CD4-positive, alpha-beta T cell (primary cell): ENCODE measurements around the gene AGAP1. TPM values are rescaled to one million over a fixed set of nuclear protein-coding genes. Genes with fewer than 3 reads are reported as not detected.

Experiments used
- ATAC-seq: fragments of 200-7000 bp; cut with Tn5 transposase; one replicate; pipeline ENCODE4 v1.10.0; 2022; ENCODE audit warnings: mild to moderate bottlenecking; ENCODE audit not compliant: poor library complexity
- CTCF ChIA-PET: fragments of 350-600 bp; sonication (Branson Sonifier 250); formaldehyde crosslinking; loops from one replicate; lab custom pipeline; 2021; ENCODE audit warnings: antibody characterized with exemption, inconsistent platforms; lab: Charles Lee
- POLR2A ChIA-PET: fragments of 350-600 bp; sonication (Branson Sonifier 250); formaldehyde crosslinking; loops from one replicate; lab custom pipeline; 2021; ENCODE audit warnings: antibody characterized with exemption, inconsistent platforms; lab: Charles Lee
- DNase-seq, 14 experiments: peaks; one replicate each; pipeline ENCODE4 v3.0.0-alpha.2; 2013 to 2020; ENCODE audit warnings: mixed read lengths in 2 of 14
- H3K27ac ChIP-seq, 2 donors: one replicate each; pipeline versions ENCODE4 v1.5.1 to v1.7.0; 2013; ENCODE audit warnings: low read length in 2 of 2, low read depth in 1 of 2, mild to moderate bottlenecking in 1 of 2
- H3K27me3 ChIP-seq, 2 experiments: 1 replicate in 1 of 2; 2 replicates in 1 of 2; pipeline versions ENCODE4 v1.6.1 to v1.7.0; 2013; ENCODE audit warnings: low read length in 2 of 2, control low read depth in 1 of 2, mild to moderate bottlenecking in 1 of 2, moderate library complexity in 1 of 2; ENCODE audit not compliant: insufficient read depth in 2 of 2, control insufficient read depth in 1 of 2
- H3K36me3 ChIP-seq: one replicate; pipeline ENCODE4 v1.6.1; 2013; ENCODE audit warnings: low read length, control low read depth; ENCODE audit not compliant: insufficient read depth
- H3K4me1 ChIP-seq: one replicate; pipeline ENCODE4 v1.6.1; 2013; ENCODE audit warnings: low read length, control low read depth; ENCODE audit not compliant: insufficient read depth
- H3K4me3 ChIP-seq: one replicate; pipeline ENCODE4 v1.5.1; 2013; ENCODE audit warnings: mild to moderate bottlenecking, low read length, moderate library complexity
- H3K9me3 ChIP-seq, 2 experiments: 1 replicate in 1 of 2; 2 replicates in 1 of 2; pipeline versions ENCODE4 v1.6.1 to v1.7.0; 2013; ENCODE audit warnings: low read length in 2 of 2, mild to moderate bottlenecking in 2 of 2, control low read depth in 1 of 2, moderate library complexity in 1 of 2; ENCODE audit not compliant: control insufficient read depth in 1 of 2, insufficient read depth in 1 of 2
- H3K27ac Mint-ChIP-seq: one replicate; pipeline ENCODE4 v1.8.0; 2020; ENCODE audit warnings: mixed read lengths
- H3K27me3 Mint-ChIP-seq: one replicate; pipeline ENCODE4 v1.8.0; 2021; ENCODE audit warnings: mixed read lengths
- H3K36me3 Mint-ChIP-seq: one replicate; pipeline ENCODE4 v1.8.0; 2021; ENCODE audit warnings: low read depth, mixed read lengths
- H3K4me1 Mint-ChIP-seq: one replicate; pipeline ENCODE4 v1.8.0; 2021; ENCODE audit warnings: low read depth, mixed read lengths
- H3K4me3 Mint-ChIP-seq: one replicate; pipeline ENCODE4 v1.8.0; 2020; ENCODE audit warnings: mild to moderate bottlenecking, mixed read lengths
- H3K9me3 Mint-ChIP-seq: one replicate; pipeline ENCODE4 v1.8.0; 2020; ENCODE audit warnings: mixed read lengths
- CTCF ChIP-seq: fragments of 200-600 bp; IDR thresholded peaks from one replicate; pipeline ENCODE4 v1.8.0; 2022; ENCODE audit warnings: antibody characterized with exemption, mild to moderate bottlenecking
- intact Hi-C, 2 experiments: fragments of 100-400 bp; cut with DNase I in 1 of 2; cut with micrococcal nuclease in 1 of 2; formaldehyde crosslinking; loops; one replicate each; pipeline versions ENCODE4 v1.15.1 to v1.9.0; 2023 to 2025; cut with DNase I, micrococcal nuclease
- total RNA-seq, 174 experiments: library from RNA in 2 of 174; stranded (reverse) in 2 of 174; gene quantifications; one replicate each; pipeline ENCODE4 v1.2.3 and lab custom pipeline; 2021 to 2026

Gene AGAP1
- total RNA-seq, 2 experiments from 2014 or later, result 2.6 to 3.1 TPM

DNA sequence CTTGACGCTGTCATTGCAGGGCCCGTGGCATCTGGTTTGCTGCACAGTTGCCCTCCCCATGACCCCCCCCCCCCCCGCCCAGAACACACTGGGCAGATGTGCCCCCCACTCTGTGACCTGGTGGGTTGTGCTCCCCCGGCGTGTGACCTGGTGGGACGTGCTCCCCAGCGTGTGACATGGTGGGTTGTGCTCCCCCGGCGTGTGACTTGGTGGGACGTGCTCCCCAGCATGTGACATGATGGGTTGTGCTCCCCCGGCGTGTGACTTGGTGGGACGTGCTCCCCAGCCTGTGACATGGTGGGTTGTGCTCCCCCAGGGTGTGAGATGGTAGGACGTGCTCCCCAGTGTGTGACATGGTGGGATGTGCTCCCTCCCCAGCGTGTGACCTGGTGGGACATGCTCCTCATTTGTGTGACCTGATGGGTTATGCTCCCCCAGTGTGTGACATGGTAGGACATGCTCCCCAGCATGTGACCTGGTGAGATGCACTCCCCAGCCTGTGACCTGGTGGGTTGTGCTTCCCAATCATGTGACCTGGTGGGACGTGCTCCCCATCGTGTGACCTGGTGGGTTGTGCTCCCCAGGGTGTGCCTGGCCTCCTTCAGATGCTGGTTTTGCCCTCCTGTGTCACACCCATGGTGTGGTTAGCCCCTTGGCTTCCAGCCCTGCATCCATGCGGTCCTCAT, 213.7 kb downstream of the AGAP1 start:
- CTCF ChIA-PET, result no interaction called here
- Histone ChIP-seq H3K27ac (no peak overlapping the region), H3K27me3 (no peaks in the 10 kb centered on the region), H3K4me1 (no peaks in the 10 kb centered on the region), H3K36me3 (no peaks in the 10 kb centered on the region), H3K9me3 (no peaks in the 10 kb centered on the region), H3K4me3 (no peak overlapping the region)
- no peak for TF ChIP-seq CTCF
- DNase-seq, result no peak
- no peaks in the 10 kb centered on the region for H3K9me3 Mint-ChIP-seq
- no peak overlapping the region for H3K4me3 Mint-ChIP-seq
- no peaks in the 10 kb centered on the region for H3K36me3 Mint-ChIP-seq
- no peaks in the 10 kb centered on the region for H3K4me1 Mint-ChIP-seq
- ATAC-seq, result no peak
- no peak overlapping the region for H3K27ac Mint-ChIP-seq
- POLR2A ChIA-PET, result no interaction called here
- peaks cover 10% of the 10 kb centered on the region for H3K27me3 Mint-ChIP-seq
- intact Hi-C loops, result no loop called here

DNA sequence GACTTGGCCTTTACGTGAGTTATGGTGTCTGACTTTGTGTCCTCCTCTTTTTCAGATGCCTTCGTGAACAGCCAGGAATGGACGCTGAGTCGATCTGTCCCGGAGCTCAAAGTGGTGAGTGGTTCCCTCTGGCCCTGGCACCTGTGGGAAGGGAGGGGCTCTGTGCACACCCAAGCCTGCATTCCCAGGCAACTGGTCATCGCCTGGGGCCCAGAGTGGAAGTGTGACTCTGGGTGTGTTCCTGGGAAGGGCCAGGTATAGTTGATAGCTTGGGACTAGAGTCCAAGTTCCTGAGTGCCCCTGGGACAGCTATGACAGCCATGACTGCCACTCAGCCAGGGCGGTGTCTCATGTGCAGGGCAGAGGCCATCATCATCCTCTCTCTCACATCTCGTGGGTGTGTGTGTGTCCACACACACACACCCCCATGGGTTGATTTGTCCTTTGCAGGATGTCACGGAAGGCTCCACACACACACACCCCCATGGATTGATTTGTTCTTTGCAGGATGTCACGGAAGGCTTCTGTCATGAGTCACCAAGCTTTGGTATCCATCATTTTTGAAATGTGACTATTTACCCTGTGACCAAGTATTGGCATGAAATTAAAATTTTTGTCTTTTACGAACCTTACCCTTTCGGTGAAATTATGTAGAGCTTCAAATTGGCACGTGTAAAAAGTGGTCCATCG, 215.4 kb downstream of the AGAP1 start:
- no peak overlapping the region for H3K4me3 ChIP-seq
- H3K36me3 Mint-ChIP-seq, result no peaks in the 10 kb centered on the region
- no peak overlapping the region for H3K27ac ChIP-seq
- H3K27me3 Mint-ChIP-seq, result peaks cover 9% of the 10 kb centered on the region
- no peaks in the 10 kb centered on the region for H3K4me1 ChIP-seq
- no peak overlapping the region for H3K27ac Mint-ChIP-seq
- intact Hi-C loops, result no loop called here
- no peaks in the 10 kb centered on the region for H3K4me1 Mint-ChIP-seq
- DNase-seq (no peak), ATAC-seq (no peak)
- no peaks in the 10 kb centered on the region for H3K9me3 ChIP-seq
- no peaks in the 10 kb centered on the region for H3K9me3 Mint-ChIP-seq
- no peaks in the 10 kb centered on the region for H3K27me3 ChIP-seq
- no peak for TF ChIP-seq CTCF
- H3K4me3 Mint-ChIP-seq, result no peak overlapping the region
- CTCF ChIA-PET, result no interaction called here
- no peaks in the 10 kb centered on the region for H3K36me3 ChIP-seq
- POLR2A ChIA-PET, result no interaction called here

- Histone ChIP-seq H3K9me3 (no peaks in the 10 kb centered on the region), H3K27ac (no peak overlapping the region), H3K4me3 (no peak overlapping the region), H3K4me1 (no peaks in the 10 kb centered on the region), H3K27me3 (no peaks in the 10 kb centered on the region), H3K36me3 (no peaks in the 10 kb centered on the region)
- H3K27ac Mint-ChIP-seq, result no peak overlapping the region
- no peak for TF ChIP-seq CTCF
- POLR2A ChIA-PET, result no interaction called here
- peak in 3 of 14 experiments; percentile 13 to 32 (median 23) for DNase-seq
- H3K4me1 Mint-ChIP-seq, result no peaks in the 10 kb centered on the region
- no peaks in the 10 kb centered on the region for H3K36me3 Mint-ChIP-seq
- no peak for ATAC-seq
- peaks cover 9% of the 10 kb centered on the region for H3K27me3 Mint-ChIP-seq
- CTCF ChIA-PET, result no interaction called here
- intact Hi-C loops, result no loop called here
- H3K4me3 Mint-ChIP-seq, result no peak overlapping the region
- no peaks in the 10 kb centered on the region for H3K9me3 Mint-ChIP-seq
Observed at GRCh38 chr2:235709969-235710879, 216.4 kb downstream of the AGAP1 start.
